Islet precursor cell (in vitro differentiated cells): ENCODE results near the gene FARP2.

Experiments
- DNase-seq: peaks from one replicate; pipeline ENCODE4 v3.0.0-alpha.2; 2018

Gene FARP2

GRCh38 chr2:241329669-241330615 lies 26.1 kb upstream of the FARP2 start:
- no peak for DNase-seq

- no peak for DNase-seq
These were observed 25.5 kb upstream of the FARP2 start for GRCh38 chr2:241330616-241330981.

GRCh38 chr2:241334813-241335212 lies 21.3 kb upstream of the FARP2 start:
- DNase-seq: no peak

- no peak for DNase-seq
These were observed 16.1 kb upstream of the FARP2 start for GRCh38 chr2:241339839-241340630.

GRCh38 chr2:241340631-241341163 lies 15.4 kb upstream of the FARP2 start:
- DNase-seq: no peak

DNA sequence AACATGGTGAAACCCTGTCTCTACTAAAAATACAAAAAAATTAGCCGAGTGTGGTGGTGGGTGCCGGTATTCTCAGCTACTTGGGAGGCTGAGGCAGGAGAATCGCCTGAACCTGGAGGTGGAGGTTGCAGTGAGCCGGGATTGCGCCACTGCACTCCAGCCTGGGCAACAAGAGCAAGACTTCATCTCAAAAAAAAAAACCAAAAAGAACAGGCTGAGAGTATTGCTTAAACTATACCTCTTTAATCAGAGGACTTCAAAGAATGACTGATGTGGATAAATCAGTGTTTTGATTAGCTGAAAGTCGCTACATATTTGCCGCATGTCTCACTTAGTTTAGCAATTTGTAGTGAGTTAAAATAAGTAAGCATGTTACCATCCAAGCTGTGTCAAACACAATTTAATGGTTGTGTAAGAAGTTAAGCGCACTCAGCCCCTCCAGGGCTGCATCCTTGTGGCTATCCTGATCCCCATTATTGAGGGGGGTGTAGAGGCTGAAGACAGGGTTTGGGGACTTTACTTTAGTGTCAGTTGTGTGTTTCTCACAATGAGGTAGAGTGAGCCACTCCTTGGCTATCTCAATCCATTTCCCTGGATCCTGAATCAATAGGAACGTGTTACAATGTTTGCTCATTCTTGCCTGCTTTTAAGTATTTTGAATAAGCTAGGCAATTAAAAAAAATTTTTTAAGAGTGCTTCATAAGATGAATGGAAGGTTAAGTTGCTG lies 11.0 kb upstream of the FARP2 start:
- DNase-seq: no peak

DNA sequence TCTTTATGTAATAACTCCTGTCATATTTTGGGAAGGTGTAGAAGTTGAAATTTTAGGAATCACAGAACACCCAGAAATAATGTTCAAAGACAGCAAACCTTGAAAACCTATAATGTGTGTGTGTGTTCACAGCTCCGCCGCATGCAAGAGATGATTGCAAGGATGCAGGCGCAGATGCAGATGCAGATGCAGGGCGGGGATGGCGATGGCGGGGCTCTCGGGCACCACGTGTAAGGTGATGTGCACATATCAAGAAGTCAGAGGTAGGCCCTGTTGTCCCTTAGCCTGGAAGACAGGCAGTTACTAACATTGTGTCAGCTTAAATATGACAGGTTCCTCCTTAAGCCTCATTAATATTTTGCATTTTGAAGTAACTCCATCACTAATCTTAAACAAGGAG lies 6.1 kb upstream of the FARP2 start:
- DNase-seq: no peak

GRCh38 chr2:241350530-241350877 lies 5.6 kb upstream of the FARP2 start:
- no peak for DNase-seq

- DNase-seq: no peak
These were observed 5.0 kb upstream of the FARP2 start for GRCh38 chr2:241350878-241351639.

- no peak for DNase-seq
These were observed 4.4 kb upstream of the FARP2 start for GRCh38 chr2:241351640-241352031.

DNA sequence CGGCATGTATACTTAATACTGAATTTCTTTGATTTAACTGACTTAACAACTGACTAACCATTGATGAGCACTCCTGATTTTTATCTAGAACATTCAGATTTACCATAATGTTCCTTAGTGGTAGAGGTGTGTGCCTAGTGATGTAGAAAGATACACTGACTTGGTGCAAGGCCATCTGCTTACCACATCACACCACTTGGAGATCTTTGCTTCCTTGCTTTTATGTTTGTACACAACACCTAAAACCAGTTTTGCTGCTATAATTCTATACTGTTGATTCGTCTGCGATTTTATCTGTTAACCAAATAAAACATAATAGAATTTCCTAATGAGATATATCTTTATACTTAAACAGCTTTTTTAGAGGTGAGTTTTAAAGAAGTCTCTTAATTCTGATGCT lies 3.9 kb upstream of the FARP2 start:
- DNase-seq: no peak

GRCh38 chr2:241354668-241355658 lies 1.1 kb upstream of the FARP2 start:
- DNase-seq: peak; percentile 90

GRCh38 chr2:241356871-241357260 lies 781 bp downstream of the FARP2 start:
- DNase-seq: no peak

DNA sequence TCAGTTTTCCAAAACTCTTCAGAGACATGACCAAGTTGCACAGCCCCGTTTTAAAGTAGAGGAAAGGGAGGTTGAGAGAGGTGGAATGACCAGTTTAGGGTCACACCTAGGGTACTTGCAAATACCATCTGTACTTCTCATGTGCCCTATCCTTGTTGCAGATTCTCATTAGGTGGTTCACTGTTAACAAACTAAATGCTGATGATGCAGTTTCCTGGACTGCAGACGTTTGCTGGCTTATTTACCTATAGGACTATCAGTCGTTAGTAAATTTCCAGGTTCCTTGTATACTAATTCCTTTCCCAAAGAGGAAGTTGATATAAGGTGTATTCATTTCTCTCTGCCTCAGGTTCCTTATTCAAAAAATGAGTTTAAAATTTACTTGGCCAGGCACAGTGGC lies 1.4 kb downstream of the FARP2 start:
- DNase-seq: no peak

DNA sequence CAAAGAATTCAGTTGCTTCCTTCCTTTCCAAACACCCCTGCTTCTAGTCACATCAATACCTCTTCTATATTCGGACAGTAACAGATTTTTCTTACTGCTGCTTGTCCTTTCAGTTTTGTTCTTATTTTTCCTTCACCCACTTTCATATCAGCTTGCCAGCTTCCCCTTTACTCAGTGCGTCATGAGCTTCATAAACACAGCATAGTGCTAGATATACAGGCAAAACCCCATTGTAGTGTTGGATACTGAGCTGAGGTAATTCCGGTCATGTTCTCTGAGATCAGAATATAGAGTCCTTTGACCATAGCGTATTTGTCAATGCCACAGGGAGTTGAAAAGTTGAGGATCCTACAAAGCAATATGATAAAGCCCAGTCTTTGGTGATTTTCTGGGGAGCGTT lies 2.4 kb downstream of the FARP2 start:
- no peak for DNase-seq

DNA sequence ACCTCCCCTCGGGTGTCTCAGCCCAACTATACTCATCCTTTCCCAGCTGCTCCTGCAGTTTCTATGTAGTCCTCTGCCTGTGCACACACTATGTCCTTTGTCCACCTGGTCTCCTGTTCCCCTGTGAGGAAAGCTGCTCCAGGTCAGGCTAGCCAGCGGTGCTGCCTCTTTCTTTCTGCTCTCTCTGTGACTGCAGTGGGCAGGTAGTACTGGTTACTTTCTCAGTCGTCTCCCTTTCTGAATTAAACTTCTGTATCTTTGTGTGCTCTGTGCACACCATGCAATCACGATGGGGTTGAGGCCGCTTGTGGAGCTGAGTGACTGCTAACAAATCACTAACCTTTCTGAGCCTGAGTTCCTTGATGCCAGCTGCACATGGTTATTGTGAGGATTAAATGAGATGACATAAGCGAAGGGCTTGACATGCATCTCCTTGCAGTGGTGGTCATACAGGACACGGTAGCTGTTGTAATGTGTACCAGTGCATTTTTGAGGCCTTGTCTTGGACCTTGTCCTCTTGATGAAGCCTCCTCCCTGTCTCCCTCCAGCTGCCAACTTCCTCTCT lies 3.5 kb downstream of the FARP2 start:
- DNase-seq: no peak

- DNase-seq: no peak
These were observed 7.3 kb downstream of the FARP2 start for GRCh38 chr2:241363426-241363825.

DNA sequence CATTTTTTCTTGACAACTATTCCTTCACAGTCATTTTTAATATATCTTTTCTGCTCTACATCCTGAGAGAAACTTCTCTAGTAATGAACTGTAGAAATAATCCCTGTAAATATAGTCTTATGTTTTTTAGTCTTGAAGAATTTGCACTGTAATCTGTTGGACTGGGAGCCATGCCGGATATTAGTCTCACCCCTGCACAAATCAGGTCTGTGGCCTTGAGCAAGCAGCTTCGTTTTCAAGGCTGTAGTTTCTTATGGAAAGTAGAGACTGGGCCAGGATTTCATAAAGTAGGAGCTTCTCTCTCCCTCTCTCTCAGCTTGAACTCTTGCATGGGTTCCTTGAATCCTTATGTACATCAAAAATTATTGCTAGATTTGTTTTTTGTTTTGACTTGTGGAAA lies 8.7 kb downstream of the FARP2 start:
- DNase-seq: no peak

GRCh38 chr2:241366678-241367077 lies 10.6 kb downstream of the FARP2 start:
- DNase-seq: no peak

GRCh38 chr2:241368643-241369042 lies 12.6 kb downstream of the FARP2 start:
- no peak for DNase-seq
